K562 (cell line): ENCODE data around the gene CSF1. TPM values are rescaled to one million over a fixed set of nuclear protein-coding genes. Genes with fewer than 3 reads are reported as not detected.

Experiments
- DMBX1 ChIP-seq: fragments of 250-450 bp; sonication (Bioruptor Pico); IDR thresholded peaks from 2 replicates; pipeline ENCODE4 v1.8.0; 2022; ENCODE audit warnings: inconsistent platforms, mild to moderate bottlenecking, moderate library complexity, borderline replicate concordance
- ELF4 ChIP-seq: fragments of 450-650 bp; formaldehyde crosslinking; IDR thresholded peaks from 2 replicates; pipeline ENCODE4 v1.4.0; 2022; ENCODE audit warnings: missing genetic modification characterization
- HLTF ChIP-seq: fragments of 450-650 bp; IDR thresholded peaks from 2 replicates; pipeline ENCODE4 v1.6.1; 2016
- HMGN3 ChIP-seq: IDR thresholded peaks from 2 replicates; pipeline ENCODE4 v1.6.1; 2011; ENCODE audit warnings: borderline replicate concordance, low read depth, mild to moderate bottlenecking, mixed read lengths, low read length; ENCODE audit not compliant: insufficient read length; ENCODE audit errors: extremely low read depth
- MYNN ChIP-seq, 2 experiments: sonication (generic); formaldehyde crosslinking in 1 of 2; IDR thresholded peaks; 2 replicates each; pipeline versions ENCODE4 v1.5.0 to v1.6.1; 2016 to 2020; ENCODE audit warnings: antibody characterized with exemption in 1 of 2, missing genetic modification reagents in 1 of 2
- NFXL1 ChIP-seq: fragments of 450-650 bp; formaldehyde crosslinking; IDR thresholded peaks from 2 replicates; pipeline ENCODE4 v1.4.0; 2021; ENCODE audit warnings: mild to moderate bottlenecking
- POLR2G ChIP-seq: fragments of 200-400 bp; formaldehyde crosslinking; IDR thresholded peaks from 2 replicates; pipeline ENCODE4 v1.6.1; 2017; ENCODE audit warnings: low read depth, mild to moderate bottlenecking, antibody characterized with exemption, low read length, moderate library complexity
- POLR3G ChIP-seq: IDR thresholded peaks from 2 replicates; pipeline ENCODE4 v1.6.1; 2011; ENCODE audit not compliant: insufficient read length, insufficient replicate concordance; ENCODE audit errors: extremely low read depth
- RBFOX2 ChIP-seq: fragments of 200-400 bp; formaldehyde crosslinking; IDR thresholded peaks from 2 replicates; pipeline ENCODE4 v1.6.1; 2017; ENCODE audit warnings: low read depth, mild to moderate bottlenecking, low read length, moderate library complexity
- SP1 ChIP-seq: sonication (generic); formaldehyde crosslinking; IDR thresholded peaks from 2 replicates; pipeline ENCODE4 v1.8.1; 2022; ENCODE audit warnings: mild to moderate bottlenecking, missing genetic modification reagents
- SUPT5H ChIP-seq: fragments of 450-650 bp; IDR thresholded peaks from 2 replicates; pipeline ENCODE4 v1.6.1; 2016
- polyA plus RNA-seq, 8 experiments: library from polyadenylated mRNA; depleted of rRNA in 4 of 8; stranded (reverse) in 5 of 8; unstranded in 3 of 8; fragments of >200 nt; fragmentation: Nextera tagmentation in 2 of 8; fragmentation: Illumina TruSeq in 1 of 8; extraction: Ambion mirVana in 2 of 8; extraction: Trizol in 1 of 8; gene quantifications; 2 replicates each; pipeline versions ENCODE4 v1.2.1 to v1.2.3, GENCODE V29; 2011 to 2014; ENCODE audit warnings: inconsistent platforms in 1 of 8, missing spikeins in 1 of 8
- total RNA-seq, 7 experiments: library from RNA; depleted of rRNA in 6 of 7; stranded (reverse); fragments of >200 nt in 6 of 7; fragmentation: Illumina TruSeq in 2 of 7; extraction: Trizol in 2 of 7; gene quantifications; 2 replicates each; pipeline versions ENCODE4 v1.2.1 to v1.2.3, GENCODE V29; 2011 to 2021; ENCODE audit warnings: low replicate concordance in 1 of 7
- TF ChIP-seq, protein P1 (sequence below), 2 experiments: fragments of 450-650 bp in 1 of 2; sonication (generic) in 1 of 2; formaldehyde crosslinking; conservative IDR thresholded peaks; 2 replicates each; pipeline versions ENCODE4 v1.4.0 to v1.8.1; 2020 to 2022; ENCODE audit warnings: mild to moderate bottlenecking in 1 of 2, missing genetic modification reagents in 1 of 2
- TF ChIP-seq, protein P2 (sequence below), 2 experiments: fragments of 150-350 bp in 1 of 2; IDR thresholded peaks; 2 replicates each; pipeline ENCODE4 v1.6.1; 2012 to 2016; ENCODE audit warnings: low read depth in 2 of 2, low read length in 2 of 2, mild to moderate bottlenecking in 1 of 2, moderate library complexity in 1 of 2
- TF ChIP-seq, protein P3 (sequence below), 2 experiments: IDR thresholded peaks; 2 replicates each; pipeline ENCODE4 v1.6.1; 2012; ENCODE audit warnings: improper control_type of control experiment in 2 of 2, low read depth in 2 of 2, low read length in 2 of 2, borderline replicate concordance in 1 of 2
- TF ChIP-seq, protein P4 (sequence below): fragments of 200-800 bp; sonication (Bioruptor generic); IDR thresholded peaks from 2 replicates; pipeline ENCODE4 v1.6.1; 2017; ENCODE audit warnings: missing genetic modification characterization, missing compliant biosample characterization
- TF ChIP-seq, protein P5 (sequence below): fragments of 250-450 bp; sonication (Bioruptor Pico); IDR thresholded peaks from 2 replicates; pipeline ENCODE4 v1.9.0; 2021; ENCODE audit warnings: mild to moderate bottlenecking, inconsistent platforms

Gene CSF1
- total and polyA plus RNA-seq, 9 of the 15 experiments (the other 6 are each of a cell fraction or from before 2014, with no cell fraction given): 0.18 to 11.8 (median 2.8) TPM

DNA sequence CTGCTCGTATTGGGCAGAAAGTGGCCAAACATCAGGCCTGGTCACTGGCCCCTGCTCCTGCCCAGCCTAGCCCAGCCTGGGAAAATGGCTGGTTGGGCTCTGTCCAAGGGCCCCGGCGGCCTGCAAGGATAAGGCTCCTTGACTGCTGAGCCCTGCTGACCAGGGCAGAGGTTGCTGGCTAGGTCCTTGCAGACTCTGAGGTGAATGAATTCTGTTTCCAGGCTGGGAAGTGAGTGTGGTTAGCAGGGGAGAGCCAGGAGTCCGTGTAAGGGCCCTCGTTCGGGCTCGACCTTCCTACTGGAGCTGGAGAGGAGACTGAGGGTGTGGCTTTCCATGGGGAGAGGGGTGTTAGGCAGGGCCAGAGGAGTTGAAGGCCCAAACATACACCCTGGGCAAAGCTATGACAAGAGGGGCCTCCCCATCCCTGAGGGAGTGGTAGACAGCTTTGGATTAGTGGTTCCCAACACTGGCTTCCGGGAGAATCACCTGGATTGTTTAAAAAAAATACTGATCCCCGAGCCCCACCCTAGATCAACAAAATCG, 20.6 kb downstream of the CSF1 start (continued):
- TF ChIP-seq, protein P1, sequence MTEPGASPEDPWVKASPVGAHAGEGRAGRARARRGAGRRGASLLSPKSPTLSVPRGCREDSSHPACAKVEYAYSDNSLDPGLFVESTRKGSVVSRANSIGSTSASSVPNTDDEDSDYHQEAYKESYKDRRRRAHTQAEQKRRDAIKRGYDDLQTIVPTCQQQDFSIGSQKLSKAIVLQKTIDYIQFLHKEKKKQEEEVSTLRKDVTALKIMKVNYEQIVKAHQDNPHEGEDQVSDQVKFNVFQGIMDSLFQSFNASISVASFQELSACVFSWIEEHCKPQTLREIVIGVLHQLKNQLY (CRISPR knock-in tag; conservative IDR thresholded peaks at IDR 0.05): 0 out of 4 replicates have a peak, but pooled peaks of 1 of the 2 experiments have one; percentile 86
- TF ChIP-seq MYNN (IDR thresholded peaks at IDR 0.05): peak; percentile 72; the same call in 1 of the 2 replicates
- TF ChIP-seq MYNN (CRISPR knock-in tag; IDR thresholded peaks at IDR 0.05): no peak
- TF ChIP-seq POLR3G: no peak
- TF ChIP-seq, protein P2, sequence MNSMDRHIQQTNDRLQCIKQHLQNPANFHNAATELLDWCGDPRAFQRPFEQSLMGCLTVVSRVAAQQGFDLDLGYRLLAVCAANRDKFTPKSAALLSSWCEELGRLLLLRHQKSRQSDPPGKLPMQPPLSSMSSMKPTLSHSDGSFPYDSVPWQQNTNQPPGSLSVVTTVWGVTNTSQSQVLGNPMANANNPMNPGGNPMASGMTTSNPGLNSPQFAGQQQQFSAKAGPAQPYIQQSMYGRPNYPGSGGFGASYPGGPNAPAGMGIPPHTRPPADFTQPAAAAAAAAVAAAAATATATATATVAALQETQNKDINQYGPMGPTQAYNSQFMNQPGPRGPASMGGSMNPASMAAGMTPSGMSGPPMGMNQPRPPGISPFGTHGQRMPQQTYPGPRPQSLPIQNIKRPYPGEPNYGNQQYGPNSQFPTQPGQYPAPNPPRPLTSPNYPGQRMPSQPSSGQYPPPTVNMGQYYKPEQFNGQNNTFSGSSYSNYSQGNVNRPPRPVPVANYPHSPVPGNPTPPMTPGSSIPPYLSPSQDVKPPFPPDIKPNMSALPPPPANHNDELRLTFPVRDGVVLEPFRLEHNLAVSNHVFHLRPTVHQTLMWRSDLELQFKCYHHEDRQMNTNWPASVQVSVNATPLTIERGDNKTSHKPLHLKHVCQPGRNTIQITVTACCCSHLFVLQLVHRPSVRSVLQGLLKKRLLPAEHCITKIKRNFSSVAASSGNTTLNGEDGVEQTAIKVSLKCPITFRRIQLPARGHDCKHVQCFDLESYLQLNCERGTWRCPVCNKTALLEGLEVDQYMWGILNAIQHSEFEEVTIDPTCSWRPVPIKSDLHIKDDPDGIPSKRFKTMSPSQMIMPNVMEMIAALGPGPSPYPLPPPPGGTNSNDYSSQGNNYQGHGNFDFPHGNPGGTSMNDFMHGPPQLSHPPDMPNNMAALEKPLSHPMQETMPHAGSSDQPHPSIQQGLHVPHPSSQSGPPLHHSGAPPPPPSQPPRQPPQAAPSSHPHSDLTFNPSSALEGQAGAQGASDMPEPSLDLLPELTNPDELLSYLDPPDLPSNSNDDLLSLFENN (IDR thresholded peaks at IDR 0.05; ENCODE audit: low read depth in 2 of 2, low read length in 2 of 2): no peak
- TF ChIP-seq HMGN3: no peak
- TF ChIP-seq, protein P3, sequence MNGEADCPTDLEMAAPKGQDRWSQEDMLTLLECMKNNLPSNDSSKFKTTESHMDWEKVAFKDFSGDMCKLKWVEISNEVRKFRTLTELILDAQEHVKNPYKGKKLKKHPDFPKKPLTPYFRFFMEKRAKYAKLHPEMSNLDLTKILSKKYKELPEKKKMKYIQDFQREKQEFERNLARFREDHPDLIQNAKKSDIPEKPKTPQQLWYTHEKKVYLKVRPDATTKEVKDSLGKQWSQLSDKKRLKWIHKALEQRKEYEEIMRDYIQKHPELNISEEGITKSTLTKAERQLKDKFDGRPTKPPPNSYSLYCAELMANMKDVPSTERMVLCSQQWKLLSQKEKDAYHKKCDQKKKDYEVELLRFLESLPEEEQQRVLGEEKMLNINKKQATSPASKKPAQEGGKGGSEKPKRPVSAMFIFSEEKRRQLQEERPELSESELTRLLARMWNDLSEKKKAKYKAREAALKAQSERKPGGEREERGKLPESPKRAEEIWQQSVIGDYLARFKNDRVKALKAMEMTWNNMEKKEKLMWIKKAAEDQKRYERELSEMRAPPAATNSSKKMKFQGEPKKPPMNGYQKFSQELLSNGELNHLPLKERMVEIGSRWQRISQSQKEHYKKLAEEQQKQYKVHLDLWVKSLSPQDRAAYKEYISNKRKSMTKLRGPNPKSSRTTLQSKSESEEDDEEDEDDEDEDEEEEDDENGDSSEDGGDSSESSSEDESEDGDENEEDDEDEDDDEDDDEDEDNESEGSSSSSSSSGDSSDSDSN (IDR thresholded peaks at IDR 0.05; ENCODE audit: borderline replicate concordance in 1 of 2, low read depth in 2 of 2, low read length in 2 of 2): no peak
- TF ChIP-seq POLR2G: peak; percentile 60
- TF ChIP-seq RBFOX2: peak; percentile 47; the same call in 1 of the 2 replicates
- TF ChIP-seq, protein P4, sequence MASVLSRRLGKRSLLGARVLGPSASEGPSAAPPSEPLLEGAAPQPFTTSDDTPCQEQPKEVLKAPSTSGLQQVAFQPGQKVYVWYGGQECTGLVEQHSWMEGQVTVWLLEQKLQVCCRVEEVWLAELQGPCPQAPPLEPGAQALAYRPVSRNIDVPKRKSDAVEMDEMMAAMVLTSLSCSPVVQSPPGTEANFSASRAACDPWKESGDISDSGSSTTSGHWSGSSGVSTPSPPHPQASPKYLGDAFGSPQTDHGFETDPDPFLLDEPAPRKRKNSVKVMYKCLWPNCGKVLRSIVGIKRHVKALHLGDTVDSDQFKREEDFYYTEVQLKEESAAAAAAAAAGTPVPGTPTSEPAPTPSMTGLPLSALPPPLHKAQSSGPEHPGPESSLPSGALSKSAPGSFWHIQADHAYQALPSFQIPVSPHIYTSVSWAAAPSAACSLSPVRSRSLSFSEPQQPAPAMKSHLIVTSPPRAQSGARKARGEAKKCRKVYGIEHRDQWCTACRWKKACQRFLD (CRISPR knock-in tag): peak; percentile 79; the same call in 1 of the 2 replicates
- TF ChIP-seq SP1 (CRISPR knock-in tag): 0 out of 2 replicates have a peak, but pooled peaks have one; percentile 44
- peak; percentile 36; the same call in 1 of the 2 replicates for TF ChIP-seq DMBX1
- TF ChIP-seq, protein P5, sequence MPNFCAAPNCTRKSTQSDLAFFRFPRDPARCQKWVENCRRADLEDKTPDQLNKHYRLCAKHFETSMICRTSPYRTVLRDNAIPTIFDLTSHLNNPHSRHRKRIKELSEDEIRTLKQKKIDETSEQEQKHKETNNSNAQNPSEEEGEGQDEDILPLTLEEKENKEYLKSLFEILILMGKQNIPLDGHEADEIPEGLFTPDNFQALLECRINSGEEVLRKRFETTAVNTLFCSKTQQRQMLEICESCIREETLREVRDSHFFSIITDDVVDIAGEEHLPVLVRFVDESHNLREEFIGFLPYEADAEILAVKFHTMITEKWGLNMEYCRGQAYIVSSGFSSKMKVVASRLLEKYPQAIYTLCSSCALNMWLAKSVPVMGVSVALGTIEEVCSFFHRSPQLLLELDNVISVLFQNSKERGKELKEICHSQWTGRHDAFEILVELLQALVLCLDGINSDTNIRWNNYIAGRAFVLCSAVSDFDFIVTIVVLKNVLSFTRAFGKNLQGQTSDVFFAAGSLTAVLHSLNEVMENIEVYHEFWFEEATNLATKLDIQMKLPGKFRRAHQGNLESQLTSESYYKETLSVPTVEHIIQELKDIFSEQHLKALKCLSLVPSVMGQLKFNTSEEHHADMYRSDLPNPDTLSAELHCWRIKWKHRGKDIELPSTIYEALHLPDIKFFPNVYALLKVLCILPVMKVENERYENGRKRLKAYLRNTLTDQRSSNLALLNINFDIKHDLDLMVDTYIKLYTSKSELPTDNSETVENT (CRISPR knock-in tag): 0 out of 2 replicates have a peak, but pooled peaks have one; percentile 34
- TF ChIP-seq ELF4 (CRISPR knock-in tag): peak; percentile 84
- peak; percentile 39; the same call in 1 of the 2 replicates for TF ChIP-seq SUPT5H
- TF ChIP-seq HLTF: no peak
- no peak for TF ChIP-seq NFXL1 (CRISPR knock-in tag)
